Hematopoietic multipotent progenitor cell treated with erythropoietin and hydrocortisone succinate and interleukin-3 and kit ligand, for 8 days (in vitro differentiated cells): ENCODE data around the gene MED8.
A peak's percentile ranks its signal among the peaks of the same experiment; 100 is the strongest.

Source experiments
- DNase-seq: peaks from one replicate; pipeline ENCODE4 v3.0.0-alpha.2; 2015

The MED8 gene

DNA sequence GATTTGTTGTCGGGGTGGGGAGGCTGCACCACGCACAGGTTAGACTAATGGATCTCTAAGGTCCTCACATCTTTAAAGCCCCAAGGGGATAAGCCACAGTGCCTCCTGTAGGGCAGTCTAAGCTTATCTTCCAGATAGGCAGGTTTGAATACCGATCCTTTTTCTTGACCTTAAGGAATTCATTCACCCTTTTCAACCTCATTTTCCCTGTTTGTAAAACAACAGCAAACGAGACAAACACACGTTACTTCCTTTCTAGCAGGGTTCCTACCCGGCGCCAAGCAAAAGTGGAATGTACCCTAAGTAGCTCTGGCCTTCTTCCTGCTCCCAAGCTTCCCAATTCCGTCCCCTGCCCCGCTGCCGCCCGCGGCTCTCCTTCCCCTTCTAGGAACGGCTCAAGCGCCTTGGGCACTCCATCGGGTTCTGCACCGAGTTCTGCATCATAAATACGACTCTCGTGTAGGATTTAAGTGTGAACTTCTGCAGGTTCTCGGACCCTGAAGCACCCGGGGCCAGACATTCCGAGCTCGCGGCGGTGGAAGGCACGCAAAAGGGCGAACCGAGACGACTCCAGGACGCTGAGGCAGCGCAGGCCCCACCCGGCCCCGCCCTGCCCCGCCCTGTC, 31.4 kb downstream of the MED8 start:
- peak; percentile 70 for DNase-seq

DNA sequence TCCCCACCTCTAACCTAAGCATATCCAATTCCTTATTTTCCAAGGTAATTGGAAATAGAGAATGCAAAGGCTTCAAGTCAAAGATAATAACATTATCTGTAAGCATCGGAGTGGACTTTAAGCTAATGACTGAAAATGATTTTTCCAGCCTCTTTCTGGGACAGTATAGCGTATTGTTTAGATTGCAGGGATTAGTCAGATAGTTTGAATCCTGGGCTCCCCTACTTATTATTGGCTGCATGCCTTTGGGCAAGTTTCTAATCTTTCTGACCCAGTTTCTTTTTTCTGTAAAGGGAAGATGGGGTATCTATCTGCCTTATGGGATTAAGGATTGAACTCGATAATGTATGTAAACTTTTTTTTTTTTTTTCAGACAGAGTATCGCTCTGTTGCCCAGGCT, 32.3 kb downstream of the MED8 start:
- DNase-seq: no peak

DNA sequence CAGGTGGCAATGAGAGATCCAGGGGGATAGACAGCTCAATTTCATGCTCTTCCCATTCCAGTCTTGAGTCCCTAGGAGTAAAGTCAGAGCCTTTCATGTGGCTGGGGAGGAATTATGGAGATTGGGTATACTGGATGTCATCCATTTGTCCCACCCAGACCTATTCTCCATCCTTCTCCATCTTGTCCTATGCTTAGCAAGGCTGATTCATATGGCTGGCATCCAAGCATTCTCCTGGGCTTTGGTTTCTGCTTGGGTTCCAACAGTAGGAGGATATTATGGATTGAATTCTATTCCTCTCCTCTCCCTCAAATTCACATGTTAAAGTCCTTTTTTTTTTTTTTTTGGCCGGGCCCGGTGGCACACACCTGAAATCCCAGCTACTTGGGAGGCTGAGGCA, 34.7 kb downstream of the MED8 start:
- DNase-seq: no peak

DNA sequence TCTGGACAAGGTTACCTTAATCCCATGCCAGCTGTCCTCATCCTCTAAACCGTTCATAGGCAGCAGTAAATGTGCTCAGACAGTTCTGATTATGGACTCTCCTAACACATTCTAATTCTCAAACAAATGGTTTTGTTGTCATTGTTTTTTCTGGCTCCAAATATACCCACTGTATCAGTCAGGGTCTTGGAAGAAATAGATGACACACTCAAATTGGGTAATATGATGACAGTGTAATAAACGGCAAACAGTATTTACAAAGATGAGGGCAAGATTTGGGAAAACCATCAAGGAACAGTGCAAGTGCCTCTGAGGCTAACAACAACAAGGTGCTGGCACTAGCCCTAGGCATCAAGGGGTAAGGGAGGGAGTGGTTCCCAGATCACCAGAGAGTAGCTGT, 35.1 kb downstream of the MED8 start:
- no peak for DNase-seq

DNA sequence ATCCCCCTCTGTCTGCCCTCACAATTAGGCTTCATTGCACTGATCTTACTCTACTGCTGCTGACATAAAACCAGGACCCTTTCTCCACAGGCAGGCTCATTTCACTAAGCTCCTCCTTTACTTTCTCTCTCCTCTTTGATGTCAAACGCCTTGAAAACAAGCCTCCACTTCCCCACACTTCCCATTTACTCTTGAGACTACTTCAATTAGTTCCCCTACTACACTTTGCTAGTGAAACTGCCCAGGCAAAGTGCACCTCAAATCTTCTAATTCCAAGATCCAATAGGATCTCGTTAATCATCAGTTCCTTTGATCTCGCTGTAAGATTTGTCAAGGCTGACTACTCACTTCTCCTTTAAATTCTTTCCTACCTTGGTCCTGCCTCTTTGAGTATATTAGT, 36.7 kb downstream of the MED8 start:
- no peak for DNase-seq

DNA sequence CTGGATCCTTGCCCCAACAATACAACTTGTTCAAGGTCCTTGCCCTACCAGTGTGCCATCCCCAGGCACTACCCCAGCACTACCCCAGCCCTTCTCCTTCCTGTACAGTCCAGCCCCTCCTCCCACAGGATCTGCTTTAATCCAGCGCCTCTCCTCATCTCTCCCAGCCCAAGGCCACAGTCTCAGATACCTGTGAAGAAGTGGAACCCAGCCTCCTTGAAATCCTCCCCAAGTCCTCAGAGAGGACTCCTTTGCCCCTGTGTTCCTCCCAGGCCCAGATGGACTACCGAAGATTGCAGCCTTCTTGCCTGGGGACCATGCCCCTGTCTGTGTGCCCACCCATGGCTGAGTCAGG, 37.3 kb downstream of the MED8 start:
- no peak for DNase-seq

DNA sequence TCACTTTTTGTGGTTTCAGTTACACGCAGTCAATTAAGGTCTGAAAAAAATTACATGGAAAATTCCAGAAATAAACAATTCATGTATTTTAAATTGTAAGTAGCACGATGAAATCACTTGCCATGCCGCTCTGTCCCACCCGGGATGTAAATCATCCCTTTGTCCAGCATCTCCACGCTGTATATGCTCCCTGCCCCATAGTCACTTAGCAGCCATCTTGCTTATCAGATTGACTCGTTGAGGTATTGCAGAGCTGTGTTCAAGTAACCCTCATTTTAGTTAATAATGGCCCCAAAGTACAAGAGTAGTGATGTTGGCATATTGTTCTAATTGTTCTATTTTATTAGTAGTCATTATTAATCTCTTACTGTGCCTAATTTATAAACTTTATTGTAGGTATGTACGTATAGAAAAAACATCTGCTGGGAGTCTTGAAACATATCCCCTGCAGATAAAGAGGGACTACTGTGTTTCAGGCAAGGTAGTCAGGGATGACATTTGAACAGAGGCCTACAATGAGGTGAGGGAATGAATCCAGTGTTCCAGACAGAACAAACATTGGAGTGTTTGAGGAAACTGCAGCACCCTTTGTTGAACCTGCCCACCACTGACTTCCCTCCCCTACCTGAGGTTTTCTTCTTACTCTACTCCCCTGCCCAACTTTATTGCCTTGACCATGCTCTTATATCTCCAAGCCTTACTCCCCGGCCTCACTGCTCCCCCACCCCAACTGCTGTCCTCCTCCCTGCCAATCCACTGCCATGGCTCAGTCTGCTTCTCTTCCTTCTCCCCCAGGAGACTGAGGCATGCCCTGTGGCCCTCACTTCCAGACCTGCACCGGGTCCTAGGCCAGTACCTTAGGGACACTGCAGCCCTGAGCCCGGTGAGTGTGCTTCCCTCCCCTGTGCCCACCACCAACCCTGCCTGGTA, 37.9 kb downstream of the MED8 start:
- no peak for DNase-seq

DNA sequence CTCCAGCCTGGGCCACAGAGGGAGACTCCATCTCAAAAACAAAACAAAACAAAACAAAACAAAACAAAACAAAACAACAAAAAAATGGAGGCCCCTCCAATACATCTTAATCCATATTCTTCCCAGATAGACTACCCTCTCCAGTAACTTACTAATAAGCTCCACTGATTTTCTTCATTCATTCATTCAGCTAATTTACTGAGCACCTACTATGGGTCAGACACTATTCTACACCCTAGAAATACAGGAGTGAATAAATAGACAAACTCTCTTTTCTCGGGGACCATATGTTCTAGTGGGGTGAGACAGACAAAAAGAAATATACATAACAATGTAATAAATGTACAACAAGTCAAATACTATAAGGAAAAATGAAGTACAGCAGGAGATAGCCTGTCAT, 38.6 kb downstream of the MED8 start:
- DNase-seq: no peak

DNA sequence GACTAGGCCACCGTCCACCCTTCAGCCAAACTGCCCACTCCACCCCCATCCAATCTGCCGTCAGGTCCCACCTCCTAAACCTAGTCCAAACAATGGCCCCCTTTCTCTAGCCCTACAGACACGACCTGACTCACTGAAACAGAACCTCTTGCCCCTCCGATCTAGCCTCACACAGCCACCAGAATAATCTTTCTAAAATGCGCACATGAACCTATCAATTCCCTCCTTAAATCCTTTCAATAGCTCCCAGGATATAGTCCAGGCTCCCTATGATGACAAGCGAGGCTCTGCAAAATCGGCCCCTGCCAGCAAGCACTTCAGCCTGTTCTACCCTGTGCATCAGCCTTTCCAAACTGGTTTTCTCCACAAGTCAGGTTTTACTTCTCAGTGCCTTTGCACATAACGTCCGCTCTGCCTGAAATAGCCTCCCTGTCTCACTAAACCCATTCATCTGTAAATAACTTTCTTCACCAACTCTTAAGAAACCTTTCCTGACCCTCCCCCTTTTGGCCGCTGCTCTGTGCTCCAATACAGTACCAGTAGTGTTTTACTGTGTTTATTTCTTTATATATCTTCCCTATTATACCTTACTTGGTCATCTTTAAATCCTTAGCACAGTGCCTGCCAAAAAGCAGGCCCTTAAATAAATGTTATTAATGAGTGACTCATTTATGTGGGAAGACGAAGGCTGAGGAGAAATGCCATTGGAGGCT, 39.9 kb downstream of the MED8 start:
- no peak for DNase-seq

DNA sequence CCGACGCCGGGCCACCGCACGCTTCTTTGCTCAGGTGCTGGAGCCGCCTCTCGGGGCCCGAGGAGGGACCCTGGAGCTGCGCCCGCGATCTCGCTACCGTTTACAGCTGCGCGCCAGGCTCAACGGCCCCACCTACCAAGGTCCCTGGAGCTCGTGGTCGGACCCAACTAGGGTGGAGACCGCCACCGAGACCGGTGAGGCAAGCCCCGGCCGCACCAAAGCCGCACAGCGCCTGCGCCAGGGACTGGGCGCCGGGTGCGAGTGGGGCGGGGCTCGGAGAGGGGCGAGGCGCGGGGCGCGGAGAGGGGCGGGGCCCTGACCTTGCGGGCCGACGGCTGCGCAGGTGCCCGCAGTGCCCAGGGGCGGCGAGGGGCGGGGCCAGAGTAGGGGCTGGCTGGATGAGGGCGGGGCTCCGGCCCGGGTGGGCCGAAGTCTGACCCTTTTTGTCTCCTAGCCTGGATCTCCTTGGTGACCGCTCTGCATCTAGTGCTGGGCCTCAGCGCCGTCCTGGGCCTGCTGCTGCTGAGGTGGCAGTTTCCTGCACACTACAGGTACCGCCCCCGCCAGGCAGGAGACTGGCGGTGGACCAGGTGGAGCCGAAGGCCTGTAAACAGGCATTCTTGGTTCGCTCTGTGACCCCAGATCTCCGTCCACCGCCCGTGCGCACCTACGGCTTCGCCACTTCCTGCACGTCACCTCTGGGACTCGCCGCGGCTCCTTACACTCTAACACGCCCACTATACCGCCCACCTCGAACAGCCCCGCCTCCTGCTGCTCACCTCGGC, 40.6 kb downstream of the MED8 start:
- no peak for DNase-seq

DNA sequence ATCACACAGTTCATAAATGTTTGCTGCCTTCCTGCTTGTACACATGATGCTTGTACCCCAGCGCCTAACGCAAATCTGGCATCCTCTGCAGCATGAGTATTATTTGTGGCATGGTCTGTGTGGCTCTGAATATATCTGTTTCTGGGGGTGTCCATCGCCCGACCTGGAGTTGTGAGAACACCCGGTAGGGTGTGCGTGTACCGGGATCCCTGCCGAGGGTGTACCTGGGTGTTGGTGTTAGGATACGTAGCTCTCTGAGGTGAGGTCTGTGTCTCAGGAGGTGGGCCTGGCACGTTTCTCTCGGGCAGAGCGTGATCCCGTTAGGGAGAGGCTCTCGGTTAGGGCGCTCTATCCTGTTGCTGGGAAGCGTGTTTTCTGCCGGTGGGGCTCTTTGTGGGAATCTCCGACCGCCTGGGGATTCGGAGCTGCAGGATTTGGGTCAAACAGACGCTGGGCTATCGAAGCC, 41.2 kb downstream of the MED8 start:
- DNase-seq: no peak

DNA sequence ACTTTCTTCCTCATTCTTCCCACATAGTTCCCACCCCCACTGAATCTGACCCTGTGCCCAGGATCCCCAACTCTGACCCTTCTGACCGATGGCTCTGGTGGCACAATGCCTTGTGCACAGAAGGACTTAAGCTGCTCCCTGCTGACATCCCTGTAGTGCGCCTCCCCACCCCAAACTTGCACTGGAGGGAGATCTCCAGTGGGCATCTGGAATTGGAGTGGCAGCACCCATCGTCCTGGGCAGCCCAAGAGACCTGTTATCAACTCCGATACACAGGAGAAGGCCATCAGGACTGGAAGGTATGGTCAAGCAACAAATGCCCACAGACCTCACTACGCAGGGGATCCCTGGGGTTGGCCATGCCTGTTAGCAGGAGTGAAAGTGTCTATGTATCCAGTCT, 43.0 kb downstream of the MED8 start:
- no peak for DNase-seq

DNA sequence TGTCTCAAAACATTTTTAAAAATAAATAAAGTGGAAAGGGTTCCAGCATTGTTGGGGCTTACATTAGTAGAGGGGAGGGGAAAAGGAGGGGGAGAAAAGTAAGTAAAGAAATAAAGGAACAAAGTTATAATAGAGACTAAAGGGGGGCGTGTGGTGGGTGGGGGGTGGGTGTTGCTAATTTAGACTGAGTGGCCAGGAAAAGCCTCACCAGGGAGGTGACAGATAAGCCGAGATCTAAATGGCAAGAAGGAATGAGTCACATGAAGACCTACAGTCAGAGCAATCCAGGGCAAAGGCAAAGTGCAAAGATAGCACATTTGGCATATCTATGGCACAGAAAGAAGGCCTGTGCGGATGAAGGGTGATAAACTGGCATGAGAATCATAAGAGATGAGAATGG, 44.5 kb downstream of the MED8 start:
- DNase-seq: peak; percentile 94

DNA sequence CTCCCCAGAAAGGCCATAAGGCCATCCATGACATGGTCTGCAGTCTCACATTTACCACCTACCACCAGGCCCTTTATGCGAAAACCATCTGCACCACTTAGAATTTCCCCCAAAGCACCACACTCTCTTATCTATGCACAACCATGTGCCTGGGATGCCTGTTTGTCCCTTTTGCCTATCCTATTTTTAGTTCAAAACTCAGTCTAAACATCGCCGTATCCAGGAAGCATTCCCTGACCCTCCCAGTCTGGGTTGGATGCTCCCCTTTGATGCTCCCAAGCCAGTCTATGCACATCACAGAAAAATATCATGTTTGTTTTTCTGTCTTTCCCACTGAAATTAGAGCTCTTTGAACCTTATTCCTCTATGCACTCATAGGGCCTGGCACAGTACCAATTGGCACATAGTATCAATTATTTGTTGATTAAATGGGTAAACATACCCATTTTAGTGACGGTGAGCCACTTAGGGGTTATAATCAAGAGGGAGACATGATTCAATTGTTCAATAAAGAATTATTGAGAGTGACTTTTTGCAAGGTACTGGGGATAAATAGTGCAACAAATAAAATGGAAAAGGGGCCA, 45.2 kb downstream of the MED8 start:
- DNase-seq: peak; percentile 77

DNA sequence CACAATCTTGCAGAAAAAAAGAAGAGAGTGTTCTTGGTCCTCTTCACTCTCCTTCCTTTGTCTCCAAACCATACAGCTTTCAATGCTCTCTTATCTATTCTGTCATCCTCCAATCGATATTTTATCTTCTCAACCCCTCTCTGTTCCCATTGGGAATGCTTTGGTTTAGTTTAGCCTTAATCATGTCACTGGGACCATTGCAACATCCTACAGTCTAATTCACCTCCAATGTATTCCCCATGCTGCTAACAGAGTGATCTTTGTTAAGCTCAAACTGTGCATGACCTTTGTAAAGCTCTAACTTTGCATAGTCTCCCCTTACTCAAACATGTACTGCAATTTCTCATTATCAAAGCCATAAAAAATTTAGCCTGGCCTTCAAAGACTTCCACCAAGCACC, 49.0 kb downstream of the MED8 start:
- DNase-seq: no peak

DNA sequence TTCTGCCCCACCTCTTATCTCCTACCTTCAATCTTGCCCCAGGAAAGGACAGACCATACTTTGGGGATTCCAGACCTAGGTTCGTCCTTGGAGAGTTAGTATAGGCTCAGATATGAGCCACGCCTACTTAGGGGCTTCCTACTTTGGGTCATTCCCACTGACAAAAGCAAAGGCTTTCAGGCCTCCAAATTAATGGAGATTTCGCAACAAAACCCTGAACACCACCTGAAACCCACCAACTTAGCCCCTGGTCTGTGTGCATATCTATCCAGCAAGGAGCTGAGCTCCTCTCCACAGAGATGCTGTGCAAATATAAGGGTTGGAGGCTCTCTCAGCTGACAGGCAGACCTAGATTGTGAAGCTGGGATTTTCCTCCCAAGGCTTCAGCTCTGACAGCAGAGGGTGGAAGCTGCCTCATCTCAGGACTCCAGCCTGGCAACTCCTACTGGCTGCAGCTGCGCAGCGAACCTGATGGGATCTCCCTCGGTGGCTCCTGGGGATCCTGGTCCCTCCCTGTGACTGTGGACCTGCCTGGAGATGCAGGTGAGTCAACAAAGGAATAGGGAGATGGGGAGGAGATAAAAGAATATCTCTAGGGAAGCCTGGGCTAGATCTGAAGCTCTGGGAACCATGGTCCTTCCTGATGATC, 49.9 kb downstream of the MED8 start:
- no peak for DNase-seq

DNA sequence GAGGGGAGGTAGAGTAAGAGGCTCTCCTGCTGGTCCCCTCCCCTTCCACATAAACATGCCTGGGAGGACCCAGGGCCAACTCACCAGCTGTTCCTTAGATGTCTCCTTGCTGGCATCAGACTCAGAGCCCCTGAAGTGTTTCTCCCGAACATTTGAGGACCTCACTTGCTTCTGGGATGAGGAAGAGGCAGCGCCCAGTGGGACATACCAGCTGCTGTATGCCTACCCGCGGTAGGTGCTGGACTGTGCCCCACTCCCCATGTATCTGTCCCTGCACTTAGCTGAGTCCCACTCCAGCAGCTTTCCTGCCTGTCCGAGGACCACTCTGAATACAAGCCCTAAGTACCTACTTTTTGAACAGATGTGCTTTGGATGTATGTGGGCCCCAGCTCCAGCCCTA, 51.6 kb downstream of the MED8 start:
- DNase-seq: no peak

DNA sequence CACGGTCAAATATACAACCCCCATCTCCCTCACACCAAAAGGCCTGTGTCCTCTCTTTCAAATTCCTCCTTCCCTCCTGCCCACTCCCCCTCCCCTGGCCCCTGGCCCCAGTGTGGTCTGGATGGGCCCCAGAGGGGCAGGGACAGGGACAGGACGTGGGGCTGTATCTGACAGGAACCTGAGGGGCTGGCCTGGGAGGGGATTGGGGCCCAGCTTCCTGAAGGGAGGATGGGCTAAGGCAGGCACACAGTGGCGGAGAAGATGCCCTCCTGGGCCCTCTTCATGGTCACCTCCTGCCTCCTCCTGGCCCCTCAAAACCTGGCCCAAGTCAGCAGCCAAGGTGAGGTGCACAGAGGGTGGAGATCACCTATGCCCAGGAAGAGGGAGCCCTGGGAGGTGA, 52.0 kb downstream of the MED8 start, which contains the start of gene MPL:
TSS of gene MPL (plus strand) at position 231 of the 400 bp plus-strand sequence. CDS start at position 262, 31 bp downstream.
- DNase-seq: no peak

DNA sequence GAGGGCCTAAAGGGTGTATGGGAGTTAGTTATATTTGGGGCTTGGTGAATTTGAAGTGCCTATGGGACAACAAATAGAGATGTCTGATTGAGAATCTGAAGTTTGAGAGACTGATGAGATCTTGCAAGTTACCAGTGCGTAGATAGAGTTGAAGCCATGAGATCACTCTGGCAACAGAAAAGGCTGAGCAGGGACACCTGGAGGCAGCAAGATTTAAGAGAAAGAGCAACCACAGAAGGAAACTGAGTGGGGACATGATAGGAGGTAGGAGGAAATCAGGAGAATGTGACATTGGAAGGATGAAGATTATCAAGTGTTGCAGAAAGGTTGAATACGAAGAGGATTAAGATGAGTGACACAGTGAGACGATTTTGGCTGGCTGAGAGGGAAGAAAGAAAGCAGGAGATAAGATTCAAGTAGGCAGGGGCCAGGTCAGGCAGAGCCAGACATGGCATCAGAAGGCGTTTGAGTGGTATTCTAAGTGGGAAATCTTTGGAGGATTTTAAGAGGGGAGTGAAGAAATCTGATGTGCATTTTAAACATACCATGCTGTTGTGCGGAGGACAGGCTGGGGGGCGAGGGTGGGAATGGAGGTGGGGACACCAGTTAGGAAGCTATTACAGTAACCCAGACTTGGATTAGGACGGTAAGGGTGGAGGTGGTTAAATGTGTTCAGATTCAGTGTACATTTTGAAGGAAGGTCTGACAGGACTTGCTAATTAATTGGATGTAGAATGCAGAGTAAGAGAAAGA, 55.0 kb downstream of the MED8 start:
- no peak for DNase-seq
